CD4-positive, alpha-beta memory T cell (primary cell): ENCODE results near the gene CEP131. TPM values are rescaled to one million over a fixed set of nuclear protein-coding genes. Genes with fewer than 3 reads are reported as not detected.

Source experiments
- CTCF ChIA-PET: fragments of 350-600 bp; sonication (Branson Sonifier 250); formaldehyde crosslinking; loops from one replicate; lab custom pipeline; 2021; ENCODE audit warnings: inconsistent platforms; ENCODE audit not compliant: partially characterized antibody; lab: Charles Lee
- POLR2A ChIA-PET: fragments of 350-600 bp; sonication (Branson Sonifier 250); formaldehyde crosslinking; loops from one replicate; lab custom pipeline; 2021; ENCODE audit not compliant: partially characterized antibody; lab: Charles Lee
- DNase-seq, 5 donors: peaks; one replicate each; pipeline versions ENCODE4 v3.0.0 to v3.0.0-alpha.2; 2020 to 2022; ENCODE audit warnings: mixed read lengths in 1 of 5
- H3K27ac ChIP-seq: one replicate; pipeline ENCODE4 v1.7.0; 2013; ENCODE audit warnings: low read depth, low read length
- H3K27me3 ChIP-seq: 2 replicates; pipeline ENCODE4 v1.7.0; 2013; ENCODE audit warnings: mild to moderate bottlenecking, low read length, moderate library complexity; ENCODE audit not compliant: insufficient read depth
- H3K36me3 ChIP-seq: 2 replicates; pipeline ENCODE4 v1.7.0; 2013; ENCODE audit warnings: mild to moderate bottlenecking, low read length, moderate library complexity; ENCODE audit not compliant: insufficient read depth
- H3K4me1 ChIP-seq: 2 replicates; pipeline ENCODE4 v1.7.0; 2013; ENCODE audit warnings: mild to moderate bottlenecking, low read length, moderate library complexity; ENCODE audit not compliant: insufficient read depth
- H3K4me3 ChIP-seq, 2 donors: one replicate each; pipeline ENCODE4 v1.7.0; 2013; ENCODE audit warnings: low read length in 2 of 2, mild to moderate bottlenecking in 1 of 2
- H3K9me3 ChIP-seq, 2 donors: one replicate each; pipeline ENCODE4 v1.7.0; 2013; ENCODE audit warnings: low read length in 2 of 2, control low read depth in 1 of 2; ENCODE audit not compliant: control insufficient read depth in 1 of 2
- H3K27ac Mint-ChIP-seq, 7 donors: one replicate each; pipeline ENCODE4 v1.8.0; 2020 to 2021; ENCODE audit warnings: mixed read lengths in 7 of 7, mild to moderate bottlenecking in 6 of 7, inconsistent platforms in 3 of 7, moderate library complexity in 3 of 7
- H3K27me3 Mint-ChIP-seq, 2 donors: one replicate each; pipeline ENCODE4 v1.8.0; 2020 to 2021; ENCODE audit warnings: mixed read lengths in 2 of 2
- H3K36me3 Mint-ChIP-seq, 2 donors: one replicate each; pipeline ENCODE4 v1.8.0; 2020 to 2021; ENCODE audit warnings: mixed read lengths in 2 of 2, inconsistent platforms in 1 of 2, mild to moderate bottlenecking in 1 of 2
- H3K4me1 Mint-ChIP-seq, 4 donors: one replicate each; pipeline ENCODE4 v1.8.0; 2020 to 2021; ENCODE audit warnings: mixed read lengths in 4 of 4, mild to moderate bottlenecking in 1 of 4
- H3K4me3 Mint-ChIP-seq, 8 donors: one replicate each; pipeline ENCODE4 v1.8.0; 2020 to 2021; ENCODE audit warnings: mixed read lengths in 8 of 8, mild to moderate bottlenecking in 7 of 8, moderate library complexity in 6 of 8, inconsistent platforms in 3 of 8
- H3K9me3 Mint-ChIP-seq, 8 donors: one replicate each; pipeline ENCODE4 v1.8.0; 2020 to 2021; ENCODE audit warnings: mixed read lengths in 8 of 8, mild to moderate bottlenecking in 5 of 8, inconsistent platforms in 3 of 8, moderate library complexity in 1 of 8
- intact Hi-C: fragments of 100-400 bp; cut with micrococcal nuclease; formaldehyde crosslinking; loops from one replicate; pipeline ENCODE4 v1.15.1; 2023
- polyA plus RNA-seq, 2 donors: library from polyadenylated mRNA; unstranded; fragments of 300-500 nt; fragmentation: Illumina TruSeq; gene quantifications; one replicate each; pipeline ENCODE4 v1.2.3, GENCODE V29; 2021
- total RNA-seq, 2 experiments: library from RNA; stranded (reverse); gene quantifications; one replicate each; pipeline ENCODE4 v1.2.3, GENCODE V29; 2021

The CEP131 gene
- total and polyA plus RNA-seq, 4 experiments from 2014 or later = 1.7 to 10.5 (median 6.7) TPM

GRCh38 chr17:81246679-81247338, 24.0 kb upstream of the CEP131 start:
- intact Hi-C loops = no loop called here
- no peaks in the 10 kb centered on the region for H3K27me3 Mint-ChIP-seq
- H3K4me3 Mint-ChIP-seq = no peak overlapping the region
- no peak overlapping the region for H3K27ac ChIP-seq
- peaks cover 6 to 9% of the 10 kb centered on the region in 2 donors for H3K36me3 Mint-ChIP-seq
- H3K4me1 Mint-ChIP-seq = peaks cover 0 to 14% (median 2%) of the 10 kb centered on the region in 4 donors
- no peak overlapping the region for H3K27ac Mint-ChIP-seq
- H3K27me3 ChIP-seq = no peaks in the 10 kb centered on the region
- DNase-seq = no peak
- no peaks in the 10 kb centered on the region for H3K9me3 ChIP-seq
- no peak overlapping the region for H3K4me3 ChIP-seq
- peaks cover 0 to 1% (median 0%) of the 10 kb centered on the region in 8 donors for H3K9me3 Mint-ChIP-seq
- ChIA-PET POLR2A (interaction anchor here (0.6 kb wide), 1 partner anchor 238 kb away, joined by 3 read pairs; no protein-coding TSS in a partner anchor), CTCF (no interaction called here)
- no peaks in the 10 kb centered on the region for H3K4me1 ChIP-seq
- peaks cover 17% of the 10 kb centered on the region for H3K36me3 ChIP-seq

GRCh38 chr17:81246343-81246670, 23.5 kb upstream of the CEP131 start:
- peaks cover 0 to 1% (median 0%) of the 10 kb centered on the region in 8 donors for H3K9me3 Mint-ChIP-seq
- no peak overlapping the region for H3K4me3 ChIP-seq
- no peaks in the 10 kb centered on the region for H3K27me3 Mint-ChIP-seq
- CTCF ChIA-PET = no interaction called here
- peaks cover 2 to 14% (median 4%) of the 10 kb centered on the region in 4 donors for H3K4me1 Mint-ChIP-seq
- POLR2A ChIA-PET = no interaction called here
- peaks cover 12% of the 10 kb centered on the region for H3K36me3 ChIP-seq
- H3K27ac Mint-ChIP-seq = no peak overlapping the region
- no peaks in the 10 kb centered on the region for H3K27me3 ChIP-seq
- intact Hi-C loops = no loop called here
- H3K4me3 Mint-ChIP-seq = no peak overlapping the region
- H3K27ac ChIP-seq = no peak overlapping the region
- H3K4me1 ChIP-seq = no peaks in the 10 kb centered on the region
- H3K9me3 ChIP-seq = no peaks in the 10 kb centered on the region
- peaks cover 6 to 8% of the 10 kb centered on the region in 2 donors for H3K36me3 Mint-ChIP-seq
- DNase-seq = no peak

- Mint-ChIP-seq H3K4me1 (peaks cover 2 to 17% (median 7%) of the 10 kb centered on the region in 4 donors), H3K9me3 (peaks cover 0 to 1% (median 0%) of the 10 kb centered on the region in 8 donors), H3K27me3 (no peaks in the 10 kb centered on the region), H3K36me3 (peaks cover 3 to 5% of the 10 kb centered on the region in 2 donors), H3K27ac (no peak overlapping the region), H3K4me3 (no peak overlapping the region)
- Histone ChIP-seq H3K36me3 (peaks cover 7% of the 10 kb centered on the region), H3K4me1 (peaks cover 1% of the 10 kb centered on the region), H3K4me3 (no peak overlapping the region), H3K27me3 (no peaks in the 10 kb centered on the region), H3K27ac (no peak overlapping the region), H3K9me3 (no peaks in the 10 kb centered on the region)
- ChIA-PET CTCF (no interaction called here), POLR2A (no interaction called here)
- DNase-seq = peak in 1 of 5 donors; percentile 3
- intact Hi-C loops = no loop called here
Measured at GRCh38 chr17:81245665-81246342, 23.0 kb upstream of the CEP131 start.

GRCh38 chr17:81245024-81245664, 22.4 kb upstream of the CEP131 start:
- no peak overlapping the region for H3K27ac ChIP-seq
- peaks cover 8% of the 10 kb centered on the region for H3K4me1 ChIP-seq
- Mint-ChIP-seq H3K36me3 (peaks cover 0 to 2% of the 10 kb centered on the region in 2 donors), H3K4me3 (no peak overlapping the region), H3K27me3 (no peaks in the 10 kb centered on the region), H3K9me3 (peaks cover 0 to 1% (median 0%) of the 10 kb centered on the region in 8 donors), H3K4me1 (peaks cover 2 to 21% (median 10%) of the 10 kb centered on the region in 4 donors), H3K27ac (peak overlapping the region in 2 of 7 donors; percentile 32 to 46)
- H3K4me3 ChIP-seq = no peak overlapping the region
- ChIA-PET CTCF (no interaction called here), POLR2A (no interaction called here)
- H3K36me3 ChIP-seq = peaks cover under 1% of the 10 kb centered on the region
- intact Hi-C loops = no loop called here
- H3K9me3 ChIP-seq = no peaks in the 10 kb centered on the region
- DNase-seq = no peak
- no peaks in the 10 kb centered on the region for H3K27me3 ChIP-seq

- Mint-ChIP-seq H3K27me3 (no peaks in the 10 kb centered on the region), H3K27ac (peak overlapping the region in 2 of 7 donors; percentile 32 to 46), H3K36me3 (peaks cover 0 to 2% of the 10 kb centered on the region in 2 donors), H3K4me3 (peak overlapping the region in 1 of 8 donors; percentile 49), H3K9me3 (peaks cover 0 to 1% (median 0%) of the 10 kb centered on the region in 8 donors), H3K4me1 (peaks cover 2 to 27% (median 14%) of the 10 kb centered on the region in 4 donors)
- Histone ChIP-seq H3K9me3 (no peaks in the 10 kb centered on the region), H3K27me3 (no peaks in the 10 kb centered on the region), H3K36me3 (no peaks in the 10 kb centered on the region), H3K4me1 (peaks cover 14% of the 10 kb centered on the region), H3K4me3 (no peak overlapping the region), H3K27ac (no peak overlapping the region)
- POLR2A ChIA-PET = no interaction called here
- peak in 1 of 5 donors; percentile 3 for DNase-seq
- CTCF ChIA-PET = no interaction called here
- intact Hi-C loops = no loop called here
Measured at GRCh38 chr17:81244358-81245023, 21.7 kb upstream of the CEP131 start.

GRCh38 chr17:81243333-81243664, 20.5 kb upstream of the CEP131 start:
- no peaks in the 10 kb centered on the region for H3K27me3 ChIP-seq
- peaks cover 15% of the 10 kb centered on the region for H3K4me1 ChIP-seq
- H3K27ac Mint-ChIP-seq = no peak overlapping the region
- no peak overlapping the region for H3K4me3 Mint-ChIP-seq
- no peaks in the 10 kb centered on the region for H3K27me3 Mint-ChIP-seq
- ChIA-PET CTCF (no interaction called here), POLR2A (no interaction called here)
- intact Hi-C loops = no loop called here
- H3K36me3 Mint-ChIP-seq = peaks cover 0 to 5% of the 10 kb centered on the region in 2 donors
- H3K9me3 Mint-ChIP-seq = peaks cover 0 to 1% (median 0%) of the 10 kb centered on the region in 8 donors
- no peak overlapping the region for H3K27ac ChIP-seq
- H3K36me3 ChIP-seq = no peaks in the 10 kb centered on the region
- no peak for DNase-seq
- H3K4me3 ChIP-seq = no peak overlapping the region
- peaks cover 2 to 27% (median 18%) of the 10 kb centered on the region in 4 donors for H3K4me1 Mint-ChIP-seq
- no peaks in the 10 kb centered on the region for H3K9me3 ChIP-seq
